ENCODE data around the gene ZNF865.

- TF ChIP-seq CTCF (IDR thresholded peaks at IDR 0.05) (peak in 1 of 6 experiments; percentile 8), POLR2A (IDR thresholded peaks at IDR 0.05) (peak; percentile 52 to 62)
Measured at GRCh38 chr19:55654868-55655647, 49.6 kb downstream of the ZNF865 start, which contains the start of gene U2AF2.

Measured in adrenal gland (tissue), 5 donors.